Mucosa of descending colon (tissue), 3 donors: Measurements from ENCODE around the gene ARHGAP10. TPM values are rescaled to one million over a fixed set of nuclear protein-coding genes. Genes with fewer than 3 reads are reported as not detected.

Experiments
- ATAC-seq: fragments of 200-7000 bp; cut with Tn5 transposase; one replicate; pipeline ENCODE4 v1.9.1; 2020; ENCODE audit warnings: mild to moderate bottlenecking, moderate library complexity
- DNase-seq, 3 donors: peaks; one replicate each; pipeline ENCODE4 v3.0.0-alpha.2; 2020
- H3K36me3 ChIP-seq: fragments of 200-600 bp; one replicate; pipeline ENCODE4 v1.8.0; 2021; ENCODE audit warnings: low read depth, mild to moderate bottlenecking
- H3K4me1 ChIP-seq: fragments of 200-600 bp; one replicate; pipeline ENCODE4 v1.8.0; 2021; ENCODE audit warnings: low read depth, mild to moderate bottlenecking
- H3K4me3 ChIP-seq: fragments of 200-600 bp; one replicate; pipeline ENCODE4 v1.8.0; 2021; ENCODE audit warnings: mild to moderate bottlenecking
- H3K9me3 ChIP-seq: fragments of 200-600 bp; one replicate; pipeline ENCODE4 v1.8.0; 2021; ENCODE audit warnings: mild to moderate bottlenecking
- CTCF ChIP-seq: fragments of 200-600 bp; IDR thresholded peaks from one replicate; pipeline ENCODE4 v1.8.0; 2022; ENCODE audit warnings: antibody characterized with exemption, mild to moderate bottlenecking
- intact Hi-C, 2 donors: fragments of 100-400 bp; cut with DNase I in 1 of 2; cut with micrococcal nuclease in 1 of 2; formaldehyde crosslinking; loops; one replicate each; pipeline versions ENCODE4 v1.11.0 to v1.11.1; 2022; cut with DNase I, micrococcal nuclease
- total RNA-seq, 3 donors: library from RNA; stranded (reverse); fragmentation: NEBNext Ultra II Directional in 2 of 3; extraction: Animal tissue kit (Norgen Biotek cat#: 25700) in 2 of 3; gene quantifications; one replicate each; pipeline versions ENCODE4 v1.2.1 to v1.2.4, GENCODE V29; 2021 to 2023
- donor health status: DM: no; HTN: no; CAD: no; lungs with moderate emphysema.
- donor health status: DM: no; HTN: no; CAD: no.
- donor health status: DM: no; HTN: yes; CAD: no.

The ARHGAP10 gene
- total RNA-seq, 3 donors from 2014 or later: 3.0 to 66.6 (median 8.1) TPM

DNA sequence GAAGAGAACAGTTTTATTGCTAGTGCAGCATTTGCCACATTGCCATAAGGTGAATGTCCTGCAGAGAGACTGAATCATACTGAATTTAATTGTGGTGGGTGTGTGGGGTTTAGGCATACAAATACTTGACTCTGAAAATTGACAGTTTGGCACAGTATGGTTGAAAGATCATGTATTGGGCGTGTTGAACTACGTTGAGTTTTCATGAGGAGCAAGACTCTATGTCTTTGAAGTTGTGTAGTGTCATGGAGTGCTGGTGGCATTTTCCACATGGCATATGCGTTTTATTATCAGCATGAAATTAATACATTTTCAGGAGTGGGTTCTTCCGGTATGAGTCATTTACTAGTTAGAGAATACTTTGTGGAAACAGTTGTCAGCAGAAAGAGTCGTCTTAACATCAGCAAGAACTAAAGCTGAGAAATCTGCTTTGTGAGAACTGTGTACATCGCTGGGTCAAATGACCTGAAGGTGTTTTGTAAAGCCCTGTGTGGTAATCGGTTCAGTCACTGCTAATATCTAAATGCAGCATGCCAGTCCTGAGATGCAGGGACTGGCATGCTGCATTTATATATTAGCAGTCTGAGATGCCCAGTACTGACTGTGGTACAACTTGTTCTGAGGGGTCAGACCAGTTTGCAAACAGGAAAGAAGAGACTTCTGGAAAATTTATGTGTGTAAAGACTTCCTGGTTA, 50.3 kb downstream of the ARHGAP10 start:
- no peaks in the 10 kb centered on the region for H3K4me1 ChIP-seq
- no peaks in the 10 kb centered on the region for H3K9me3 ChIP-seq
- no peaks in the 10 kb centered on the region for H3K36me3 ChIP-seq
- H3K4me3 ChIP-seq: no peak overlapping the region
- no peak for TF ChIP-seq CTCF
- ATAC-seq: no peak
- intact Hi-C loops: no loop called here
- DNase-seq: no peak

GRCh38 chr4:147785129-147785528, 53.2 kb downstream of the ARHGAP10 start:
- no peak for TF ChIP-seq CTCF
- Histone ChIP-seq H3K9me3 (no peaks in the 10 kb centered on the region), H3K36me3 (no peaks in the 10 kb centered on the region), H3K4me3 (no peak overlapping the region), H3K4me1 (peaks cover 4% of the 10 kb centered on the region)
- intact Hi-C loops: no loop called here
- ATAC-seq: no peak
- no peak for DNase-seq

GRCh38 chr4:147786031-147786430, 54.1 kb downstream of the ARHGAP10 start:
- Histone ChIP-seq H3K36me3 (no peaks in the 10 kb centered on the region), H3K9me3 (no peaks in the 10 kb centered on the region), H3K4me3 (no peak overlapping the region), H3K4me1 (peaks cover 4% of the 10 kb centered on the region)
- DNase-seq: no peak
- ATAC-seq: no peak
- TF ChIP-seq CTCF: no peak
- intact Hi-C loops: no loop called here

- ATAC-seq (no peak), DNase-seq (no peak)
- TF ChIP-seq CTCF: no peak
- peaks cover 4% of the 10 kb centered on the region for H3K4me1 ChIP-seq
- no peak overlapping the region for H3K4me3 ChIP-seq
- H3K36me3 ChIP-seq: no peaks in the 10 kb centered on the region
- intact Hi-C loops: no loop called here
- no peaks in the 10 kb centered on the region for H3K9me3 ChIP-seq
These were observed 54.6 kb downstream of the ARHGAP10 start for GRCh38 chr4:147786531-147786930.

DNA sequence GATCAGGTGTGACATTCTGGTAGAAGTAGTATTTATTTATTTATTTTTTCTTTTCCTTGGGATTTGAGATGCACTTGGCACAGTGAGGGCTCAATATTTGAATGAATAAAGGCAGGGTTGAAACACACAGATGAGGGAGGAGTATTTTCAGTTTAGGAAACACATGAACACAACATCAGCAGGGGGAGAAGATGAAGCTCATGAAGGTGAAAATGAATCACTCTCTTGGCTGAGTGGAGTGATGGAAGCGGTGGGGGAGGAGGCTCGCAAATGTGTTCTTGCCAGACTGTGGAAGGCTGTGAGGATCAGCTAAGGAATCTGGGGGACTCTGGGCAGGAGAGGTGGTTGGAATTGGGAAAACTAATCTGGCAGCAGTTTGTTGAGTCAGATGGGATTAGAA, 55.3 kb downstream of the ARHGAP10 start:
- no peak for TF ChIP-seq CTCF
- Histone ChIP-seq H3K4me3 (no peak overlapping the region), H3K36me3 (no peaks in the 10 kb centered on the region), H3K4me1 (peaks cover 4% of the 10 kb centered on the region), H3K9me3 (no peaks in the 10 kb centered on the region)
- intact Hi-C loops: no loop called here
- peak; percentile 34 for ATAC-seq
- DNase-seq: no peak

GRCh38 chr4:147788791-147789190, 56.9 kb downstream of the ARHGAP10 start:
- no peak overlapping the region for H3K4me3 ChIP-seq
- H3K4me1 ChIP-seq: peaks cover 4% of the 10 kb centered on the region
- DNase-seq: no peak
- intact Hi-C loops: no loop called here
- TF ChIP-seq CTCF: no peak
- H3K9me3 ChIP-seq: no peaks in the 10 kb centered on the region
- ATAC-seq: no peak
- H3K36me3 ChIP-seq: no peaks in the 10 kb centered on the region
